GM10248 (cell line): ENCODE measurements around the gene GYG2.

Source experiments
- CTCF ChIA-PET: fragments of 300-600 bp; sonication (Branson Sonifier 250); formaldehyde crosslinking; extraction: SDS; loops from one replicate; lab custom pipeline; 2021; ENCODE audit warnings: antibody characterized with exemption; lab: Yijun Ruan, JAX
- POLR2A ChIA-PET: fragments of 350-650 bp; sonication (Branson Sonifier 250); formaldehyde crosslinking; extraction: SDS; loops from one replicate; lab custom pipeline; 2020; ENCODE audit warnings: antibody characterized with exemption; lab: Yijun Ruan, JAX
- DNase-seq: peaks from one replicate; pipeline ENCODE4 v3.0.0; 2012; ENCODE audit errors: extremely low spot score
- CTCF ChIP-seq: IDR thresholded peaks from 2 replicates; pipeline ENCODE4 v1.5.1; 2012; ENCODE audit warnings: mild to moderate bottlenecking, low read depth; ENCODE audit errors: extremely low read depth, missing control alignments, control extremely low read depth

The GYG2 gene

GRCh38 chrX:2898846-2899512, 70.2 kb downstream of the GYG2 start:
- POLR2A ChIA-PET, result no interaction called here
- no peak for DNase-seq
- CTCF ChIA-PET, result no interaction called here
- TF ChIP-seq CTCF, result no peak

- no peak for DNase-seq
- no peak for TF ChIP-seq CTCF
- POLR2A ChIA-PET, result no interaction called here
- CTCF ChIA-PET, result no interaction called here
Observed at GRCh38 chrX:2901367-2902036, 72.8 kb downstream of the GYG2 start.

- ChIA-PET CTCF (no interaction called here), POLR2A (no interaction called here)
- TF ChIP-seq CTCF, result no peak
- no peak for DNase-seq
Observed at GRCh38 chrX:2902841-2903240, 74.1 kb downstream of the GYG2 start.

GRCh38 chrX:2903366-2903765, 74.6 kb downstream of the GYG2 start:
- TF ChIP-seq CTCF, result no peak
- CTCF ChIA-PET, result no interaction called here
- POLR2A ChIA-PET, result no interaction called here
- no peak for DNase-seq

- TF ChIP-seq CTCF, result no peak
- ChIA-PET CTCF (no interaction called here), POLR2A (no interaction called here)
- DNase-seq, result no peak
Observed at GRCh38 chrX:2907295-2907694, 78.6 kb downstream of the GYG2 start.

GRCh38 chrX:2908125-2908685, 79.5 kb downstream of the GYG2 start:
- TF ChIP-seq CTCF, result no peak
- ChIA-PET CTCF (no interaction called here), POLR2A (no interaction called here)
- no peak for DNase-seq
